HCT116 (cell line): ENCODE data around the gene PIWIL4. TPM values are rescaled to one million over a fixed set of nuclear protein-coding genes. Genes with fewer than 3 reads are reported as not detected.

Source experiments
- ATAC-seq: fragments of 200-7000 bp; cut with Tn5 transposase; 2 replicates; pipeline ENCODE4 v1.9.1; 2020; ENCODE audit warnings: mild to moderate bottlenecking, moderate library complexity
- BruUV-seq: library from RNA; stranded (reverse); fragments of 400-500 nt; replicated peaks from 2 replicates; lab custom pipeline; 2021; lab: Mats Ljungman, UMichigan
- CTCF ChIA-PET: fragments of 300-600 bp; sonication (Branson Sonifier 250); formaldehyde crosslinking; loops from one replicate; lab custom pipeline; 2021; ENCODE audit warnings: antibody characterized with exemption; lab: Charles Lee
- POLR2A ChIA-PET: fragments of 300-600, 350-600 bp; sonication (Branson Sonifier 250); formaldehyde crosslinking; loops from one replicate; lab custom pipeline; 2021; ENCODE audit warnings: antibody characterized with exemption; lab: Charles Lee
- RAD21 ChIA-PET, 2 experiments: fragments of 300-600 bp; sonication (Branson Sonifier 250); formaldehyde crosslinking; loops; one replicate each; lab custom pipeline; 2023; ENCODE audit warnings: low total read pairs in 2 of 2; ENCODE audit not compliant: uncharacterized antibody in 2 of 2, unreplicated experiment in 2 of 2, low non-redundant PET in 1 of 2; lab: Charles Lee
- DNase-seq: peaks from one replicate; pipeline ENCODE4 v3.0.0-alpha.2; 2010; ENCODE audit warnings: low read depth, low spot score
- H2AFZ ChIP-seq: fragments of 200-600 bp; shearing (Covaris generic), sonication (generic); 2 replicates; pipeline ENCODE4 v1.6.1; 2017; ENCODE audit warnings: low read depth, mixed run types, mixed read lengths, antibody characterized with exemption, low read length; ENCODE audit not compliant: poor library complexity, severe bottlenecking
- H3K27ac ChIP-seq: 2 replicates; pipeline ENCODE4 v1.5.1; 2012; ENCODE audit warnings: low read depth, low read length
- H3K27me3 ChIP-seq: fragments of 200-600 bp; sonication (generic); 2 replicates; pipeline ENCODE4 v1.6.1; 2016; ENCODE audit warnings: mixed run types, low read length, mixed read lengths; ENCODE audit not compliant: insufficient read depth
- H3K36me3 ChIP-seq, 2 experiments: fragments of 200-500 bp in 1 of 2; fragments of 200-600 bp in 1 of 2; sonication (Bioruptor generic) in 1 of 2; sonication (generic) in 1 of 2; 2 replicates each; pipeline versions ENCODE4 v1.5.1 to v1.6.1; 2014 to 2016; ENCODE audit warnings: low read length in 2 of 2, inconsistent platforms in 1 of 2, mixed read lengths in 1 of 2, mixed run types in 1 of 2; ENCODE audit not compliant: insufficient read depth in 2 of 2, control insufficient read depth in 1 of 2
- H3K4me1 ChIP-seq, 2 experiments: fragments of 200-600 bp in 1 of 2; sonication (generic) in 1 of 2; 2 replicates each; pipeline versions ENCODE4 v1.5.1 to v1.6.1; 2012 to 2017; ENCODE audit warnings: low read length in 2 of 2, inconsistent platforms in 1 of 2, mild to moderate bottlenecking in 1 of 2, mixed read lengths in 1 of 2, mixed run types in 1 of 2, moderate library complexity in 1 of 2; ENCODE audit not compliant: insufficient read depth in 2 of 2, control insufficient read depth in 1 of 2
- H3K4me2 ChIP-seq: fragments of 200-600 bp; sonication (generic); 2 replicates; pipeline ENCODE4 v1.6.1; 2017; ENCODE audit warnings: mixed run types, low read length, mixed read lengths
- H3K4me3 ChIP-seq, 2 experiments: fragments of 200-600 bp in 1 of 2; sonication (generic) in 1 of 2; replicated peaks in 1 of 2; 2 replicates each; pipeline ENCODE4 v1.5.1; 2011 to 2016; ENCODE audit warnings: low read length in 2 of 2, control low read depth in 1 of 2, low read depth in 1 of 2, mild to moderate bottlenecking in 1 of 2, mixed read lengths in 1 of 2, mixed run types in 1 of 2
- H3K79me2 ChIP-seq: fragments of 200-600 bp; sonication (generic); 2 replicates; pipeline ENCODE4 v1.6.1; 2017; ENCODE audit warnings: mild to moderate bottlenecking, mixed run types, low read length, moderate library complexity, mixed read lengths; ENCODE audit not compliant: insufficient read depth
- H3K9ac ChIP-seq: fragments of 200-600 bp; sonication (generic); 2 replicates; pipeline ENCODE4 v1.6.1; 2016; ENCODE audit warnings: low read length, mixed read lengths
- H3K9me2 ChIP-seq: fragments of 200-600 bp; sonication (generic), shearing (Covaris generic); 2 replicates; pipeline ENCODE4 v1.6.1; 2017; ENCODE audit warnings: mixed run types, mild to moderate bottlenecking, moderate library complexity; ENCODE audit not compliant: insufficient read depth
- H3K9me3 ChIP-seq, 2 experiments: fragments of 200-500 bp in 1 of 2; fragments of 200-600 bp in 1 of 2; sonication (Bioruptor generic) in 1 of 2; sonication (generic) in 1 of 2; 2 replicates each; pipeline ENCODE4 v1.6.1; 2014 to 2017; ENCODE audit warnings: low read length in 2 of 2, mixed read lengths in 2 of 2, inconsistent platforms in 1 of 2, low read depth in 1 of 2, mild to moderate bottlenecking in 1 of 2, mixed run types in 1 of 2, moderate library complexity in 1 of 2; ENCODE audit not compliant: control insufficient read depth in 1 of 2, insufficient read depth in 1 of 2
- H4K20me1 ChIP-seq: fragments of 200-600 bp; sonication (generic), shearing (Covaris generic); 2 replicates; pipeline ENCODE4 v1.6.1; 2017; ENCODE audit warnings: mixed run types, mild to moderate bottlenecking, moderate library complexity; ENCODE audit not compliant: insufficient read depth
- CBX3 ChIP-seq: IDR thresholded peaks from 2 replicates; pipeline ENCODE4 v1.6.1; 2012; ENCODE audit warnings: low read depth
- CEBPB ChIP-seq: IDR thresholded peaks from 2 replicates; pipeline ENCODE4 v1.6.1; 2012; ENCODE audit warnings: low read depth
- EGR1 ChIP-seq: IDR thresholded peaks from 2 replicates; pipeline ENCODE4 v1.6.1; 2012; ENCODE audit warnings: low read depth
- ELF1 ChIP-seq: IDR thresholded peaks from 2 replicates; pipeline ENCODE4 v1.6.1; 2012; ENCODE audit warnings: low read depth, borderline replicate concordance
- EZH2 ChIP-seq: fragments of 200-600 bp; sonication (generic); IDR thresholded peaks from 2 replicates; pipeline ENCODE4 v1.6.1; 2017; ENCODE audit warnings: antibody characterized with exemption, mixed run types
- FOSL1 ChIP-seq: IDR thresholded peaks from 2 replicates; pipeline ENCODE4 v1.6.1; 2012; ENCODE audit warnings: low read depth
- JUND ChIP-seq: IDR thresholded peaks from 2 replicates; pipeline ENCODE4 v1.6.1; 2012
- POLR2A ChIP-seq: IDR thresholded peaks from 2 replicates; pipeline ENCODE4 v1.7.0; 2011; ENCODE audit warnings: borderline replicate concordance; ENCODE audit not compliant: insufficient read depth, insufficient read length; ENCODE audit errors: extremely low read depth
- POLR2AphosphoS5 ChIP-seq: IDR thresholded peaks from 2 replicates; pipeline ENCODE4 v1.6.1; 2011; ENCODE audit warnings: mild to moderate bottlenecking, low read depth, low read length, moderate library complexity
- RAD21 ChIP-seq: IDR thresholded peaks from 2 replicates; pipeline ENCODE4 v1.6.1; 2012; ENCODE audit warnings: low read depth, mild to moderate bottlenecking
- SP1 ChIP-seq: IDR thresholded peaks from 2 replicates; pipeline ENCODE4 v1.6.1; 2012; ENCODE audit warnings: low read depth
- SRF ChIP-seq: IDR thresholded peaks from 2 replicates; pipeline ENCODE4 v1.6.1; 2012; ENCODE audit warnings: low read depth
- TCF7L2 ChIP-seq: IDR thresholded peaks from 2 replicates; pipeline ENCODE4 v1.7.0; 2011; ENCODE audit warnings: borderline replicate concordance, inconsistent platforms; ENCODE audit not compliant: insufficient read depth, insufficient read length; ENCODE audit errors: extremely low read depth
- YY1 ChIP-seq: IDR thresholded peaks from 2 replicates; pipeline ENCODE4 v1.6.1; 2011; ENCODE audit warnings: low read length, low read depth, moderate library complexity, mild to moderate bottlenecking; ENCODE audit not compliant: insufficient replicate concordance; ENCODE audit errors: extremely low read depth
- intact Hi-C: fragments of 100-400 bp; cut with micrococcal nuclease; formaldehyde crosslinking; loops from 2 replicates; pipeline ENCODE4 v1.10.0; 2022
- total RNA-seq: library from RNA; stranded (reverse); gene quantifications from one replicate; pipeline ENCODE4 v1.2.1, GENCODE V29; 2021; ENCODE audit not compliant: unreplicated experiment
- TF ChIP-seq, protein P1 (sequence below): IDR thresholded peaks from 2 replicates; pipeline ENCODE4 v1.6.1; 2012
- TF ChIP-seq, protein P2 (sequence below): IDR thresholded peaks from 2 replicates; pipeline ENCODE4 v1.6.1; 2011; ENCODE audit warnings: mild to moderate bottlenecking, low read length, moderate library complexity; ENCODE audit not compliant: insufficient replicate concordance; ENCODE audit errors: extremely low read depth
- TF ChIP-seq, protein P3 (sequence below): IDR thresholded peaks from 2 replicates; pipeline ENCODE4 v1.6.1; 2012; ENCODE audit warnings: low read depth

Gene PIWIL4
- total RNA-seq, 1 experiment from 2014 or later = 0.34 TPM

DNA sequence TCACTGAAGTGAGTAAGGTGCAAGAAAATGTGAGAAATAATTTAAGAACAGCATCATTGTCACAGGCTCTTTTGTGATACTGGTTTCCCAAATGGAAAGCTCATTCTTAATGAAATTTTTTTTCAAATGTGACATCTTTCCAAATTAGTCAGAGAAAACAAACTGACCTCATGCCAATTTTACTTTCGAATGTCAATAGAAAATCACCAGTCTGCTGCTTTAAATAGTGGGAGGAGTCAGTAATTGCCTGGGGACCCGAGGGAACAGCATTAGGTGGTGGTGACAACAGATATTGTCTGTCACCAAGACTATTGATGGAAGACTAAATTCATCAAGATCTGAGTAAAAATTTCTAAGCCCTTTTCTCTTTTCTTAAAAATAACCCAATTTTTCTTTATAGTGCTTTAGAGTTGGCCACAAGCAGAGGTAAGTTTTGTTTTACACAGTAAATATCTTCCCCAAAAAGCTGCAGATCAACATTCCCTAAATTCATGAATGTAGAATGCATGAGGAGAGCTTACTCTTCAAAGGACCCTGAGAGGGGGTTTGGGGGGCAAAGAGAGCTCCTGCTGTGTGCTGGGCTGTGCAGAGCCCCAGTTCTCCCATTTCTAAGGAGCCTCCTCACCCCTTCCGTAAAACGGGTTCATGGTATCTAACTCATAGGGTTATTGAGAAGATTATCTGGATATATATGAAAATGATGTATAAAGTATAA, 95.1 kb downstream of the PIWIL4 start (continued):
- TF ChIP-seq CEBPB = no peak
- TF ChIP-seq TCF7L2 = no peak
- TF ChIP-seq POLR2AphosphoS5 = no peak
- TF ChIP-seq POLR2A = no peak
- no peak for TF ChIP-seq JUND
- TF ChIP-seq FOSL1 = no peak
- TF ChIP-seq CBX3 = no peak

DNA sequence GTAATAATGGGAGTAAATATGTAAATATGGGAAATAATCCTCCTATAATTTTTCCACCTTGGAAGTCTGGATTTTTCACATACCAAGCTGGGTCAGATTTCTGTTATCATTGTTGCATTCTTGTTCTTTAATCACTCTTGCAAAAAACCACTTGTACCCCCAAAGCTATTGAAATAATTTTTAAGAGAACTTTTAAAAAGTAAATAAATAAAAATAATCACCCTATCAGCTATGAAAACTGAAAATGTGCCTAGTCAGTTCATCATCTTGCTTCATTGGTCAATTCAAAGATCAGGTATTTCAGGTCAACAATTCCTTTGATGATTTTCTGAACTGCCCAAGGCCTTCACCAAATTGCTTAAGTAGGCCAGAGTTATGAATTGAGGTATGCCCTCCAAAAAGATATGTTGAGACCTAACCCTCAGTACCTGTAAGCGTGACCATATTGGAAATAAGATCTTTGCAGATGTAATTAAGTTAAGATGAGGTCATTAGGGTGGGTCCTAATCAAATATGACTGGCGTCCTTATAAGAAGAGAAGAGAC, 95.8 kb downstream of the PIWIL4 start:
- TF ChIP-seq POLR2AphosphoS5 (no peak), SRF (no peak), CEBPB (no peak), TCF7L2 (no peak), RAD21 (no peak), CBX3 (no peak), SP1 (no peak), YY1 (no peak), EZH2 (no peak), ELF1 (no peak), EGR1 (no peak), FOSL1 (no peak)
- TF ChIP-seq, protein P1, sequence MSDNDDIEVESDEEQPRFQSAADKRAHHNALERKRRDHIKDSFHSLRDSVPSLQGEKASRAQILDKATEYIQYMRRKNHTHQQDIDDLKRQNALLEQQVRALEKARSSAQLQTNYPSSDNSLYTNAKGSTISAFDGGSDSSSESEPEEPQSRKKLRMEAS = no peak
- TF ChIP-seq, protein P2, sequence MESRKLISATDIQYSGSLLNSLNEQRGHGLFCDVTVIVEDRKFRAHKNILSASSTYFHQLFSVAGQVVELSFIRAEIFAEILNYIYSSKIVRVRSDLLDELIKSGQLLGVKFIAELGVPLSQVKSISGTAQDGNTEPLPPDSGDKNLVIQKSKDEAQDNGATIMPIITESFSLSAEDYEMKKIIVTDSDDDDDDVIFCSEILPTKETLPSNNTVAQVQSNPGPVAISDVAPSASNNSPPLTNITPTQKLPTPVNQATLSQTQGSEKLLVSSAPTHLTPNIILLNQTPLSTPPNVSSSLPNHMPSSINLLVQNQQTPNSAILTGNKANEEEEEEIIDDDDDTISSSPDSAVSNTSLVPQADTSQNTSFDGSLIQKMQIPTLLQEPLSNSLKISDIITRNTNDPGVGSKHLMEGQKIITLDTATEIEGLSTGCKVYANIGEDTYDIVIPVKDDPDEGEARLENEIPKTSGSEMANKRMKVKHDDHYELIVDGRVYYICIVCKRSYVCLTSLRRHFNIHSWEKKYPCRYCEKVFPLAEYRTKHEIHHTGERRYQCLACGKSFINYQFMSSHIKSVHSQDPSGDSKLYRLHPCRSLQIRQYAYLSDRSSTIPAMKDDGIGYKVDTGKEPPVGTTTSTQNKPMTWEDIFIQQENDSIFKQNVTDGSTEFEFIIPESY = no peak
- TF ChIP-seq, protein P3, sequence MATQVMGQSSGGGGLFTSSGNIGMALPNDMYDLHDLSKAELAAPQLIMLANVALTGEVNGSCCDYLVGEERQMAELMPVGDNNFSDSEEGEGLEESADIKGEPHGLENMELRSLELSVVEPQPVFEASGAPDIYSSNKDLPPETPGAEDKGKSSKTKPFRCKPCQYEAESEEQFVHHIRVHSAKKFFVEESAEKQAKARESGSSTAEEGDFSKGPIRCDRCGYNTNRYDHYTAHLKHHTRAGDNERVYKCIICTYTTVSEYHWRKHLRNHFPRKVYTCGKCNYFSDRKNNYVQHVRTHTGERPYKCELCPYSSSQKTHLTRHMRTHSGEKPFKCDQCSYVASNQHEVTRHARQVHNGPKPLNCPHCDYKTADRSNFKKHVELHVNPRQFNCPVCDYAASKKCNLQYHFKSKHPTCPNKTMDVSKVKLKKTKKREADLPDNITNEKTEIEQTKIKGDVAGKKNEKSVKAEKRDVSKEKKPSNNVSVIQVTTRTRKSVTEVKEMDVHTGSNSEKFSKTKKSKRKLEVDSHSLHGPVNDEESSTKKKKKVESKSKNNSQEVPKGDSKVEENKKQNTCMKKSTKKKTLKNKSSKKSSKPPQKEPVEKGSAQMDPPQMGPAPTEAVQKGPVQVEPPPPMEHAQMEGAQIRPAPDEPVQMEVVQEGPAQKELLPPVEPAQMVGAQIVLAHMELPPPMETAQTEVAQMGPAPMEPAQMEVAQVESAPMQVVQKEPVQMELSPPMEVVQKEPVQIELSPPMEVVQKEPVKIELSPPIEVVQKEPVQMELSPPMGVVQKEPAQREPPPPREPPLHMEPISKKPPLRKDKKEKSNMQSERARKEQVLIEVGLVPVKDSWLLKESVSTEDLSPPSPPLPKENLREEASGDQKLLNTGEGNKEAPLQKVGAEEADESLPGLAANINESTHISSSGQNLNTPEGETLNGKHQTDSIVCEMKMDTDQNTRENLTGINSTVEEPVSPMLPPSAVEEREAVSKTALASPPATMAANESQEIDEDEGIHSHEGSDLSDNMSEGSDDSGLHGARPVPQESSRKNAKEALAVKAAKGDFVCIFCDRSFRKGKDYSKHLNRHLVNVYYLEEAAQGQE = no peak
- ATAC-seq (no peak), DNase-seq (no peak)
- Histone ChIP-seq H3K79me2 (no peaks in the 10 kb centered on the region), H3K9ac (no peak overlapping the region), H3K4me1 (peaks cover 0 to 14% of the 10 kb centered on the region in 2 experiments; a peak in 2 of 4 replicates), H2AFZ (no peak overlapping the region), H4K20me1 (no peaks in the 10 kb centered on the region), H3K9me3 (no peaks in the 10 kb centered on the region), H3K4me2 (no peak overlapping the region), H3K4me3 (no peak overlapping the region), H3K9me2 (no peaks in the 10 kb centered on the region), H3K27ac (no peak overlapping the region), H3K27me3 (no peaks in the 10 kb centered on the region), H3K36me3 (no peaks in the 10 kb centered on the region; a peak in 1 of 4 replicates)
- ChIA-PET RAD21 (no interaction called here), POLR2A (no interaction called here), CTCF (no interaction called here)
- no TSS peak for BruUV-seq
- intact Hi-C loops = no loop called here
